Stomach (tissue), 4 donors: ENCODE results near the gene CNR2.

Experiments
- CTCF ChIP-seq, 7 experiments: fragments of 450-650 bp in 4 of 7; fragments of 200-600 bp in 3 of 7; sonication (generic) in 3 of 7; IDR thresholded peaks; one replicate each; pipeline ENCODE4 v1.5.1; 2016 to 2019; ENCODE audit warnings: antibody characterized with exemption in 7 of 7, control low read depth in 2 of 7, mild to moderate bottlenecking in 1 of 7
- EP300 ChIP-seq: sonication (generic); formaldehyde crosslinking; IDR thresholded peaks from one replicate; pipeline ENCODE4 v1.6.1; 2017; ENCODE audit warnings: antibody characterized with exemption
- POLR2A ChIP-seq, 4 donors: fragments of 450-650 bp; IDR thresholded peaks; one replicate each; pipeline ENCODE4 v1.6.1; 2016; ENCODE audit warnings: antibody characterized with exemption in 4 of 4, control low read depth in 2 of 4, mild to moderate bottlenecking in 1 of 4, moderate library complexity in 1 of 4
- POLR2AphosphoS5 ChIP-seq, 3 donors: sonication (generic); formaldehyde crosslinking; IDR thresholded peaks; one replicate each; pipeline ENCODE4 v1.6.1; 2016; ENCODE audit warnings: antibody characterized with exemption in 3 of 3

- TF ChIP-seq CTCF (IDR thresholded peaks at IDR 0.05): no peak
- TF ChIP-seq POLR2A (IDR thresholded peaks at IDR 0.05): no peak
- TF ChIP-seq EP300: no peak
- TF ChIP-seq POLR2AphosphoS5 (IDR thresholded peaks at IDR 0.05): no peak
Measured at GRCh38 chr1:23895082-23895481, 18.1 kb downstream of the CNR2 start.
